Esophagus muscularis mucosa (tissue), 3 donors: Measurements from ENCODE around the gene PPP1R3A.

ENCODE experiments used
- POLR2A ChIP-seq: fragments of 450-650 bp; IDR thresholded peaks from one replicate; pipeline ENCODE4 v1.6.1; 2017; ENCODE audit warnings: antibody characterized with exemption, moderate library complexity, mild to moderate bottlenecking, low read depth
- POLR2AphosphoS5 ChIP-seq, 2 donors: sonication (generic); formaldehyde crosslinking; IDR thresholded peaks; one replicate each; pipeline ENCODE4 v1.6.1; 2017; ENCODE audit warnings: antibody characterized with exemption in 2 of 2
- TF ChIP-seq, protein P1 (sequence below), 3 experiments: fragments of 200-600 bp in 2 of 3; fragments of 450-650 bp in 1 of 3; sonication (generic) in 2 of 3; IDR thresholded peaks; one replicate each; pipeline ENCODE4 v1.5.1; 2017 to 2019; ENCODE audit warnings: antibody characterized with exemption in 3 of 3, mild to moderate bottlenecking in 2 of 3, moderate library complexity in 1 of 3

GRCh38 chr7:113872981-113873380 lies 45.8 kb downstream of the PPP1R3A start:
- TF ChIP-seq, protein P1, sequence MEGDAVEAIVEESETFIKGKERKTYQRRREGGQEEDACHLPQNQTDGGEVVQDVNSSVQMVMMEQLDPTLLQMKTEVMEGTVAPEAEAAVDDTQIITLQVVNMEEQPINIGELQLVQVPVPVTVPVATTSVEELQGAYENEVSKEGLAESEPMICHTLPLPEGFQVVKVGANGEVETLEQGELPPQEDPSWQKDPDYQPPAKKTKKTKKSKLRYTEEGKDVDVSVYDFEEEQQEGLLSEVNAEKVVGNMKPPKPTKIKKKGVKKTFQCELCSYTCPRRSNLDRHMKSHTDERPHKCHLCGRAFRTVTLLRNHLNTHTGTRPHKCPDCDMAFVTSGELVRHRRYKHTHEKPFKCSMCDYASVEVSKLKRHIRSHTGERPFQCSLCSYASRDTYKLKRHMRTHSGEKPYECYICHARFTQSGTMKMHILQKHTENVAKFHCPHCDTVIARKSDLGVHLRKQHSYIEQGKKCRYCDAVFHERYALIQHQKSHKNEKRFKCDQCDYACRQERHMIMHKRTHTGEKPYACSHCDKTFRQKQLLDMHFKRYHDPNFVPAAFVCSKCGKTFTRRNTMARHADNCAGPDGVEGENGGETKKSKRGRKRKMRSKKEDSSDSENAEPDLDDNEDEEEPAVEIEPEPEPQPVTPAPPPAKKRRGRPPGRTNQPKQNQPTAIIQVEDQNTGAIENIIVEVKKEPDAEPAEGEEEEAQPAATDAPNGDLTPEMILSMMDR (IDR thresholded peaks at IDR 0.05): no peak
- no peak for TF ChIP-seq POLR2AphosphoS5 (IDR thresholded peaks at IDR 0.05)
- no peak for TF ChIP-seq POLR2A
